ENCODE data around the gene CDK15. TPM values are rescaled to one million over a fixed set of nuclear protein-coding genes. Genes with fewer than 3 reads are reported as not detected.

Gene CDK15
- total RNA-seq, 3 donors from 2014 or later: 0.33 to 4.6 (median 2.2) TPM

DNA sequence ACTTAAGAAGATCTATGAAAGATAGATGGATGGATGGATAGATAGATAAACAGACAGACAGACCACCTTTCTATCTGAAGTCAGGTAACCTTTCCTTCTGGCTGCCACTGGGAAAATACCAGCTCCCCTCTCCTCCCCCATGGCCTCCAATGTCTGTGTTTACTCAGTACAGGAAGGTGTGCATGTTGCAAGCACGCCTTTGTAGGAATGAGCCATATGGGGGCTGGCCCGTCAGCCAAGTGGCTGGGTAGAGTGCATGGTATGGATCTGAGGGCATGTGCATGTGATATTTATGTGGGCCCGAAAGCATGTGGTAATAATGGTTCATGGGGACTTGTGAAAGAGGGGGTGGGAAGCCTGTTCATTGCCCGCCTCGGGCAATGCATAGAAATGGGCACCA, 118.1 kb downstream of the CDK15 start:
- no peak overlapping the region for H3K27ac ChIP-seq
- no peaks in the 10 kb centered on the region for H3K4me1 ChIP-seq
- intact Hi-C loops (cut with DNase I; ENCODE audit: low total_unique reads): no loop called here
- no peaks in the 10 kb centered on the region for H3K9me3 ChIP-seq
- H3K4me3 ChIP-seq: no peak overlapping the region
- DNase-seq (ENCODE audit: low spot score in 2 of 2): no peak
- no peaks in the 10 kb centered on the region for H3K27me3 ChIP-seq
- no peak for TF ChIP-seq CTCF (IDR thresholded peaks at IDR 0.05)
- no peak for TF ChIP-seq POLR2AphosphoS5 (IDR thresholded peaks at IDR 0.05)
- TF ChIP-seq POLR2A (IDR thresholded peaks at IDR 0.05): no peak
- H3K36me3 ChIP-seq: no peaks in the 10 kb centered on the region

- Histone ChIP-seq H3K4me3 (no peak overlapping the region), H3K27ac (no peak overlapping the region), H3K9me3 (no peaks in the 10 kb centered on the region), H3K27me3 (no peaks in the 10 kb centered on the region), H3K4me1 (no peaks in the 10 kb centered on the region), H3K36me3 (no peaks in the 10 kb centered on the region)
- TF ChIP-seq POLR2AphosphoS5 (IDR thresholded peaks at IDR 0.05) (no peak), CTCF (IDR thresholded peaks at IDR 0.05) (no peak), POLR2A (IDR thresholded peaks at IDR 0.05) (no peak)
- DNase-seq (ENCODE audit: low spot score in 2 of 2): no peak
- intact Hi-C loops (cut with DNase I; ENCODE audit: low total_unique reads): no loop called here
These were observed 118.7 kb downstream of the CDK15 start for GRCh38 chr2:201925056-201925455.

GRCh38 chr2:201926067-201926466, 119.7 kb downstream of the CDK15 start:
- H3K27ac ChIP-seq: no peak overlapping the region
- intact Hi-C loops (cut with DNase I; ENCODE audit: low total_unique reads): no loop called here

GRCh38 chr2:201928363-201928762, 122.0 kb downstream of the CDK15 start:
- intact Hi-C loops (cut with DNase I; ENCODE audit: low total_unique reads): no loop called here
- Histone ChIP-seq H3K27ac (no peak overlapping the region), H3K4me1 (no peaks in the 10 kb centered on the region), H3K9me3 (no peaks in the 10 kb centered on the region), H3K36me3 (no peaks in the 10 kb centered on the region), H3K4me3 (no peak overlapping the region), H3K27me3 (no peaks in the 10 kb centered on the region)
- no peak for DNase-seq (ENCODE audit: low spot score in 2 of 2)
- TF ChIP-seq POLR2AphosphoS5 (IDR thresholded peaks at IDR 0.05) (no peak), CTCF (IDR thresholded peaks at IDR 0.05) (no peak), POLR2A (IDR thresholded peaks at IDR 0.05) (no peak)

More at GRCh38 chr2:201926067-201926466, 119.7 kb downstream of the CDK15 start:
- no peak for TF ChIP-seq POLR2AphosphoS5 (IDR thresholded peaks at IDR 0.05)
- no peak for TF ChIP-seq POLR2A (IDR thresholded peaks at IDR 0.05)
- TF ChIP-seq CTCF (IDR thresholded peaks at IDR 0.05): no peak
- DNase-seq (ENCODE audit: low spot score in 2 of 2): no peak
- Histone ChIP-seq H3K4me1 (no peaks in the 10 kb centered on the region), H3K9me3 (no peaks in the 10 kb centered on the region), H3K36me3 (no peaks in the 10 kb centered on the region), H3K4me3 (no peak overlapping the region), H3K27me3 (no peaks in the 10 kb centered on the region)

DNA sequence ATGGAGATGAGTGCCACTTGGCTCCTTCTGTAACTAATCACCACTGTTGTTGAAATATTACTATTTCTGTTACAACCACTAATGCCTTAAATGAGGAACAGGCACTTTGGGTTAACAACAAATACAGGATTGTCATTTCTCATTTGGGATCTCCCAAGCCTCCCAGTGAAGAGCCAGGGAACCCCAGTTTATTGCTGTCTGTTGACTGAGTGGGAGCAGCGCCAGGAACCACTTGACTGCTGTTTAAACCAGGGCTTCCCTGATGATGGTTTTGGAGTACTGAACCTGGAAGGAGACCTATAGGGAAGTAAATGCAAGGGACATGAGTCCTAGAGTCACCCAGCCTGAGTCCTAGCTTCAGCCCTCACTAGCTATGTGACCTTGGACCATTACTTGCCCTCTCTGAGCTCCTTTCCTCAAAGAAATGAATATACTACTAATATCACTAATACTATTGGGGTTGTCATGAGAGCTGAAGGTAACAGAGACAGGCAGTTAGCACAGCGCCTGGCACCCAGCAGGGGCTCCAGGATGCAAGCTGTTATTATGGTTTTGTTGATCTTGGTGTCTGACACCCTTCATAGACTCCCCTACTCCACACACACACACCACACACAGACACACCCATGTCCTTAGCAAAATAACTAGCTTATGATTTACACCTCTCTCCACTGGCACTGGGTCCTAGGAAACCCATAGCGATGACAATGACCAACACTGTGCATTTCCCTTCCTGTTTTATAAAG, 123.1 kb downstream of the CDK15 start:
- no peak overlapping the region for H3K4me3 ChIP-seq
- H3K36me3 ChIP-seq: no peaks in the 10 kb centered on the region
- H3K27me3 ChIP-seq: no peaks in the 10 kb centered on the region
- H3K4me1 ChIP-seq: no peaks in the 10 kb centered on the region
- no peak for DNase-seq (ENCODE audit: low spot score in 2 of 2)
- TF ChIP-seq CTCF (IDR thresholded peaks at IDR 0.05) (no peak), POLR2A (IDR thresholded peaks at IDR 0.05) (no peak), POLR2AphosphoS5 (IDR thresholded peaks at IDR 0.05) (no peak)
- H3K27ac ChIP-seq: no peak overlapping the region
- no peaks in the 10 kb centered on the region for H3K9me3 ChIP-seq
- intact Hi-C loops (cut with DNase I; ENCODE audit: low total_unique reads): no loop called here
